Kidney (tissue), 14 donors: ENCODE data around the gene KRTAP10-5. TPM values are rescaled to one million over a fixed set of nuclear protein-coding genes. Genes with fewer than 3 reads are reported as not detected.

ENCODE experiments used
- DNase-seq, 5 donors: peaks; one replicate each; pipeline ENCODE4 v3.0.0-alpha.2; 2013 to 2020
- FAIRE-seq: peaks from 2 replicates; lab custom pipeline; 2012; peaks lifted over from hg19 to GRCh38; lab: Jason Lieb, UNC
- H3K27ac ChIP-seq, 2 donors: one replicate each; pipeline ENCODE4 v1.7.0; 2013; ENCODE audit warnings: low read depth in 2 of 2, low read length in 2 of 2, inconsistent platforms in 1 of 2
- H3K27me3 ChIP-seq: one replicate; pipeline ENCODE4 v1.7.1; 2013; ENCODE audit warnings: low read length, inconsistent platforms; ENCODE audit not compliant: control insufficient read depth, insufficient read depth
- H3K36me3 ChIP-seq, 3 donors: one replicate each; pipeline versions ENCODE4 v1.7.0 to v1.7.1; 2013; ENCODE audit warnings: low read length in 3 of 3, control low read depth in 1 of 3, inconsistent platforms in 1 of 3; ENCODE audit not compliant: insufficient read depth in 3 of 3, control insufficient read depth in 2 of 3
- H3K4me1 ChIP-seq, 3 donors: one replicate each; pipeline versions ENCODE4 v1.7.0 to v1.7.1; 2013; ENCODE audit warnings: low read length in 3 of 3, inconsistent platforms in 1 of 3, low read depth in 1 of 3; ENCODE audit not compliant: control insufficient read depth in 2 of 3, insufficient read depth in 2 of 3
- H3K4me3 ChIP-seq, 3 donors: one replicate each; pipeline versions ENCODE4 v1.7.0 to v1.8.1; 2013; ENCODE audit warnings: low read length in 3 of 3, control low read depth in 1 of 3, inconsistent platforms in 1 of 3
- H3K9ac ChIP-seq, 3 donors: one replicate each; pipeline versions ENCODE4 v1.7.0 to v1.7.1; 2013; ENCODE audit warnings: low read length in 3 of 3, control low read depth in 1 of 3, inconsistent platforms in 1 of 3
- H3K9me3 ChIP-seq, 3 donors: one replicate each; pipeline versions ENCODE4 v1.7.0 to v1.7.1; 2013; ENCODE audit warnings: low read length in 3 of 3, control low read depth in 1 of 3, inconsistent platforms in 1 of 3; ENCODE audit not compliant: control insufficient read depth in 2 of 3, insufficient read depth in 1 of 3
- CTCF ChIP-seq: IDR thresholded peaks from 3 replicates; pipeline ENCODE4 v1.5.1; 2012; ENCODE audit warnings: mild to moderate bottlenecking, moderate library complexity, borderline replicate concordance; ENCODE audit not compliant: insufficient read depth; ENCODE audit errors: extremely low read depth
- intact Hi-C: fragments of 100-400 bp; cut with DNase I; formaldehyde crosslinking; loops from one replicate; pipeline ENCODE4 v1.11.1; 2022
- polyA plus RNA-seq: library from polyadenylated mRNA; stranded (reverse); fragments of 350-450 nt; fragmentation: Illumina TruSeq; extraction: RNeasy Lipid Tissue Mini Kit (QIAGEN cat#74804); gene quantifications from one replicate; pipeline ENCODE4 v1.2.3, GENCODE V29; 2014; ENCODE audit warnings: low read depth, low replicate concordance; ENCODE audit not compliant: insufficient read depth
- total RNA-seq: library from RNA; stranded (reverse); fragmentation: NEBNext Ultra II Directional; extraction: Animal tissue kit (Norgen Biotek cat#: 25700); gene quantifications from one replicate; pipeline ENCODE4 v1.2.1, GENCODE V29; 2021
- donor health status: control.
- donor health status: control.
- donor health status: control.
- donor health status: control.
- donor health status: control.
- donor health status: DM: yes; HTN: yes; CAD: no.
- donor health status: Normal renal cell carcinoma (clear cell type).

KRTAP10-5 gene
- total and polyA plus RNA-seq, 2 donors from 2014 or later: not detected

GRCh38 chr21:44579056-44579832, 1.2 kb downstream of the KRTAP10-5 start:
- FAIRE-seq (no peak), DNase-seq (no peak)
- no peak overlapping the region for H3K4me3 ChIP-seq
- no peaks in the 10 kb centered on the region for H3K36me3 ChIP-seq
- no peak for TF ChIP-seq CTCF
- H3K4me1 ChIP-seq: no peaks in the 10 kb centered on the region
- no peak overlapping the region for H3K27ac ChIP-seq
- no peaks in the 10 kb centered on the region for H3K27me3 ChIP-seq
- intact Hi-C loops: no loop called here
- peaks cover 0 to 10% (median 4%) of the 10 kb centered on the region in 3 donors for H3K9me3 ChIP-seq
- no peak overlapping the region for H3K9ac ChIP-seq

GRCh38 chr21:44578371-44579055, 1.9 kb downstream of the KRTAP10-5 start:
- TF ChIP-seq CTCF: no peak
- H3K4me1 ChIP-seq: no peaks in the 10 kb centered on the region
- no peaks in the 10 kb centered on the region for H3K36me3 ChIP-seq
- H3K27me3 ChIP-seq: no peaks in the 10 kb centered on the region
- DNase-seq: no peak
- no peak overlapping the region for H3K27ac ChIP-seq
- peaks cover 0 to 10% (median 4%) of the 10 kb centered on the region in 3 donors for H3K9me3 ChIP-seq
- FAIRE-seq: no peak
- H3K4me3 ChIP-seq: no peak overlapping the region
- intact Hi-C loops: no loop called here
- no peak overlapping the region for H3K9ac ChIP-seq

GRCh38 chr21:44576025-44576420, 4.4 kb downstream of the KRTAP10-5 start:
- Histone ChIP-seq H3K9ac (no peak overlapping the region), H3K27me3 (no peaks in the 10 kb centered on the region), H3K4me3 (no peak overlapping the region), H3K4me1 (no peaks in the 10 kb centered on the region), H3K36me3 (no peaks in the 10 kb centered on the region), H3K27ac (no peak overlapping the region), H3K9me3 (peaks cover 0 to 10% (median 4%) of the 10 kb centered on the region in 3 donors)
- intact Hi-C loops: no loop called here
- FAIRE-seq: no peak
- no peak for DNase-seq
- no peak for TF ChIP-seq CTCF
